ENCODE data around the gene ZNF625.
A peak's percentile ranks its signal among the peaks of the same experiment; 100 is the strongest.

ZNF625 gene

DNA sequence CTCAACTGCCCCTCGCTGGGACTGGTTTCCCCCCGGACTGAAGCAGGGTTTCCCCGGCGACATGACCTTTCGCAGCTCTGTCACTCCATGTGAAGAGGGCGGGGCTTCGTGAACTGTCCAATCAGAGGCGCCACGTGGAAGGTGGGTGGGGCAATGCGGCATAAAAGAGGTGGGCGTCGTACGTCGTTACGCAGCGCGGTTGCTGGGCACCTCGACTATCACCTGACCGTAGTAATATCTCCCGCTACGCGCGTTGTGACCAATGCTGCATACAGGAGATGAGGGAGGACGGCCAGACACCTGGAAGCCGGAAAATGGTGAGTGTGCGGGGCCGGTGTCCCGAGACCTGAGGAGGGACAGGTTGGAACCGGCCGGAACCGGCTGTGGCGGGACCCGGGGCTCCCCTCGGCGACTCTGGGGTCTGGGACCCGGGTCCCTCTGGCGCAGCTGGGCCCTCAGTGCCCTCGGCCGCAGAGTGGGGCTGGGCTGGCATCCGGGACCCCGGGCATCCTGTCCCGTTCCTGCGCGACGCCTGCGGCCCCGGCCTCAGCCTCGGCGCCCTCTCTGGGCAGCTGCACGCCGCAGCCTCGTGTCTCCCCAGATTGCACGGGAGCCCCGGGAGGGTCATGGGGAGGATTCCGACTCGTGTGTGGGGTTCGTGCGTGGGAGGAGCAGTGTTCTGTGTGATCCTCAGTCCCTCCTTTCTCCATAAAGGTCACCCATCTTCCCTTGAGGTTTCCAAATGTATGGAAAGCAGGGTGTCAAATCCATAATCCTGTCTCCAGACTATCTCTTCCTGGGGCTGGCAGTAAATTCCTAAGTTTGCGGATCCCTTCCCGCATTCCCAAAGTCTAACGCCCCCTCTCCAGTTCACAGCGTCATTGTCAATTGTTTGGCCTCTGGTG, 38.5 kb upstream of the ZNF625 start:
- DNase-seq = peak; percentile 92
- H3K18ac ChIP-seq (ENCODE audit: low read length) = no peak overlapping the region

DNA sequence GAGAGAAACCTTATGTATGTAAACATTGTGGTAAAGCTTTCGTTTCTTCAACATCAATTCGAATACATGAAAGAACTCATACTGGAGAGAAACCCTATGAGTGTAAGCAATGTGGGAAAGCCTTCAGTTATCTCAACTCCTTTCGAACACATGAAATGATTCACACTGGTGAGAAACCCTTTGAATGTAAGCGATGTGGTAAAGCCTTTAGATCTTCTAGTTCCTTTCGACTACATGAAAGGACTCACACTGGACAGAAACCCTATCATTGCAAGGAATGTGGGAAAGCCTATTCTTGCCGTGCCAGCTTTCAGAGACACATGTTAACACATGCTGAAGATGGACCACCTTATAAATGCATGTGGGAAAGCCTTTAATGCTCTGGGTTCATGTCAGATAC, 31.1 kb upstream of the ZNF625 start:
- Histone ChIP-seq H3K4me1 (ENCODE audit: control insufficient read depth, low read depth, low read length) (no peaks in the 10 kb centered on the region), H2AK5ac (ENCODE audit: low read length) (no peak overlapping the region), H3K27ac (ENCODE audit: low read depth, low read length) (no peak overlapping the region), H3K18ac (ENCODE audit: low read length) (no peak overlapping the region), H3K27me3 (ENCODE audit: insufficient read depth, low read length, poor library complexity) (no peaks in the 10 kb centered on the region), H3K79me1 (ENCODE audit: low read length) (peaks cover 2% of the 10 kb centered on the region), H3K79me2 (ENCODE audit: control insufficient read depth, insufficient read depth, low read length) (no peaks in the 10 kb centered on the region), H3K9ac (ENCODE audit: low read length) (no peak overlapping the region), H4K8ac (ENCODE audit: low read depth, low read length) (no peak overlapping the region), H3K23ac (ENCODE audit: low read length) (no peak overlapping the region), H3K4me3 (ENCODE audit: low read length) (peak overlapping the region; percentile 9), H3K36me3 (ENCODE audit: control insufficient read depth, insufficient read depth, low read length) (peaks cover 11% of the 10 kb centered on the region), H4K5ac (ENCODE audit: low read length) (no peak overlapping the region), H2BK120ac (ENCODE audit: low read depth, low read length) (no peak overlapping the region), H2BK5ac (ENCODE audit: low read length) (no peak overlapping the region), H3K56ac (ENCODE audit: low read length) (no peak overlapping the region), H3K4ac (ENCODE audit: low read depth, low read length) (no peak overlapping the region), H2BK15ac (replicated peaks; ENCODE audit: low read depth) (no peak overlapping the region), H3K4me2 (ENCODE audit: low read length) (no peak overlapping the region)
- no CpG with 5 or more reads among the region's 6 CpGs for WGBS (ENCODE audit: extremely low coverage, insufficient coverage, low lambda C conversion rate)
- peak; percentile 20 for DNase-seq

More for the DNA sequence above, 38.5 kb upstream of the ZNF625 start:
- Histone ChIP-seq H4K8ac (ENCODE audit: low read depth, low read length) (no peak overlapping the region), H2BK120ac (ENCODE audit: low read depth, low read length) (no peak overlapping the region), H3K79me2 (ENCODE audit: control insufficient read depth, insufficient read depth, low read length) (no peaks in the 10 kb centered on the region), H4K5ac (ENCODE audit: low read length) (no peak overlapping the region), H3K4me1 (ENCODE audit: control insufficient read depth, low read depth, low read length) (no peaks in the 10 kb centered on the region), H3K9ac (ENCODE audit: low read length) (peak overlapping the region; percentile 67), H3K23ac (ENCODE audit: low read length) (no peak overlapping the region), H3K4ac (ENCODE audit: low read depth, low read length) (no peak overlapping the region), H3K36me3 (ENCODE audit: control insufficient read depth, insufficient read depth, low read length) (no peaks in the 10 kb centered on the region), H3K56ac (ENCODE audit: low read length) (peak overlapping the region; percentile 73), H2BK15ac (replicated peaks; ENCODE audit: low read depth) (no peak overlapping the region), H3K4me3 (ENCODE audit: low read length) (peak overlapping the region; percentile 55), H2BK5ac (ENCODE audit: low read length) (no peak overlapping the region), H3K4me2 (ENCODE audit: low read length) (peak overlapping the region; percentile 54), H3K27me3 (ENCODE audit: insufficient read depth, low read length, poor library complexity) (no peaks in the 10 kb centered on the region), H2AK5ac (ENCODE audit: low read length) (no peak overlapping the region), H3K27ac (ENCODE audit: low read depth, low read length) (no peak overlapping the region), H3K79me1 (ENCODE audit: low read length) (no peaks in the 10 kb centered on the region)
- no CpG with 5 or more reads among the region's 62 CpGs for WGBS (ENCODE audit: extremely low coverage, insufficient coverage, low lambda C conversion rate)

DNA sequence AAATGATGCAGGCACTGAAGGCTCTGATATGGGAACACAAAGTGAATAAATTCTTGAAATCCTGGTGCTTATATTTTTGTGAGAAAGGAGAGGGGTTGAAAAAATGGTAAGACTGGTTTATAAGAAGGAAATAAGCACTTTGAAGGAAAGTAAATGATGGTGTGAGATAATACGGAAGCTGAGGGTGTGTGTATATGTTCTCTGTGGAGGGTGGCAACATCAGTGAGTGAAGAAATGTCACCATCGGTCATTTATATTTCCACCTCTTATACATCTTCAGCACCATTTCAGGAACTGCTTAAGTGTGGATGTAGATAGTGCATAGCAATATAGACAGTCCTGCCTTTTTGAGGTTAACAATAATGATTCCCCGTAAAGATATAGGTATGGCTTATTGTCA, 23.8 kb upstream of the ZNF625 start:
- DNase-seq = no peak
- no peak overlapping the region for H3K9ac ChIP-seq (ENCODE audit: low read length)
- WGBS (ENCODE audit: extremely low coverage, insufficient coverage, low lambda C conversion rate) = no CpG with 5 or more reads among the region's 3 CpGs
- no peaks in the 10 kb centered on the region for H3K79me2 ChIP-seq (ENCODE audit: control insufficient read depth, insufficient read depth, low read length)
- no peak overlapping the region for H3K4me3 ChIP-seq (ENCODE audit: low read length)
- H3K56ac ChIP-seq (ENCODE audit: low read length) = no peak overlapping the region
- H4K5ac ChIP-seq (ENCODE audit: low read length) = no peak overlapping the region
- no peak overlapping the region for H4K8ac ChIP-seq (ENCODE audit: low read depth, low read length)
- H3K27me3 ChIP-seq (ENCODE audit: insufficient read depth, low read length, poor library complexity) = no peaks in the 10 kb centered on the region
- H3K27ac ChIP-seq (ENCODE audit: low read depth, low read length) = no peak overlapping the region
- H3K36me3 ChIP-seq (ENCODE audit: control insufficient read depth, insufficient read depth, low read length) = no peaks in the 10 kb centered on the region
- no peak overlapping the region for H3K18ac ChIP-seq (ENCODE audit: low read length)
- H3K23ac ChIP-seq (ENCODE audit: low read length) = no peak overlapping the region
- H3K4me1 ChIP-seq (ENCODE audit: control insufficient read depth, low read depth, low read length) = no peaks in the 10 kb centered on the region
- H2BK5ac ChIP-seq (ENCODE audit: low read length) = no peak overlapping the region
- H3K79me1 ChIP-seq (ENCODE audit: low read length) = peaks cover 8% of the 10 kb centered on the region
- H2BK120ac ChIP-seq (ENCODE audit: low read depth, low read length) = no peak overlapping the region
- H2AK5ac ChIP-seq (ENCODE audit: low read length) = no peak overlapping the region
- H2BK15ac ChIP-seq (replicated peaks; ENCODE audit: low read depth) = no peak overlapping the region
- H3K4me2 ChIP-seq (ENCODE audit: low read length) = no peak overlapping the region
- H3K4ac ChIP-seq (ENCODE audit: low read depth, low read length) = no peak overlapping the region

DNA sequence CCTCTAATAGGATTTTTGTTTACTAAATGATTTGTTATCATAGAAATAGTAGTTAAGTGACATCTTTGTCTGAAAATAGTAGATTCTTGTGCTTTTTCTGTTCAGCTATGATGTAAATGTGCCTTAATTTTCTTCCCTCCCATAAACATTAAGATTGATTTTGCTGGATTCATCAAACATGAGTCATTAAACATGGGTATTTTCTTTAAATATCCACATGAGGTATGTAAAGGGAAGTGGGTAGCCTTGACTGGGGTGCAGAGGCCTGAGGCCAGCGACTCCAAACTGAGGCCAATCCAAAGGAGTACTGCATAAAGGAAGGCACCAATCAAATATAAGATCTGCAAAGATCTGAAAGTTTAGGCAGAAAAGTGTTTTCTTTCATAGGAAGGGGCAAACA, 10.1 kb upstream of the ZNF625 start:
- Histone ChIP-seq H3K36me3 (ENCODE audit: control insufficient read depth, insufficient read depth, low read length) (no peaks in the 10 kb centered on the region), H3K4ac (ENCODE audit: low read depth, low read length) (no peak overlapping the region)
- no CpG with 5 or more reads among the region's 1 CpG for WGBS (ENCODE audit: extremely low coverage, insufficient coverage, low lambda C conversion rate)

DNA sequence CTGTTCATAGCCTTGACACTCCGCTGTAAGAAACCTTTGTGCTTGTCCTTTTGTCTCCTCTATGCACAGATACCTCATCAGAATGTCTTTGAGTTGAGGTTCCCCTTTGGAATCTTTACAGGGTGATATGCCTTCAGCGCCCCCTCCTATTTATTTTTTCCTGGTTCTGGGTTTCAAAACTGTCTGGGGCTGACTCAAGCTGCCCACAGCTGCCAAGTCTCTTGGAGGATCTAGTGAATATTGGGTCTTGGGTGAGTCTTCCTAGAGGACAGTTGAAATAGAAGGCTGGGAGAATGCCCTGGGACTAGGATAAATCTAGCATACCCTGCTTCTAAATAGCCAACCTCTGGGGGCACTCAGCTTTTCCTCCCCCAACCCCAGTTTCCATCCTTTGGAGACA, 7.3 kb upstream of the ZNF625 start:
- Histone ChIP-seq H3K18ac (ENCODE audit: low read length) (no peak overlapping the region), H3K23ac (ENCODE audit: low read length) (no peak overlapping the region), H3K4me2 (ENCODE audit: low read length) (peak overlapping the region; percentile 73), H3K79me1 (ENCODE audit: low read length) (peaks cover 9% of the 10 kb centered on the region), H4K8ac (ENCODE audit: low read depth, low read length) (no peak overlapping the region), H2BK5ac (ENCODE audit: low read length) (no peak overlapping the region), H3K9ac (ENCODE audit: low read length) (peak overlapping the region; percentile 83), H3K4me1 (ENCODE audit: control insufficient read depth, low read depth, low read length) (no peaks in the 10 kb centered on the region), H2BK120ac (ENCODE audit: low read depth, low read length) (no peak overlapping the region), H3K79me2 (ENCODE audit: control insufficient read depth, insufficient read depth, low read length) (peaks cover 12% of the 10 kb centered on the region), H2BK15ac (replicated peaks; ENCODE audit: low read depth) (no peak overlapping the region), H3K27me3 (ENCODE audit: insufficient read depth, low read length, poor library complexity) (no peaks in the 10 kb centered on the region), H3K56ac (ENCODE audit: low read length) (peak overlapping the region; percentile 92), H4K5ac (ENCODE audit: low read length) (no peak overlapping the region), H3K4me3 (ENCODE audit: low read length) (peak overlapping the region; percentile 90), H3K4ac (ENCODE audit: low read depth, low read length) (no peak overlapping the region), H2AK5ac (ENCODE audit: low read length) (no peak overlapping the region), H3K27ac (ENCODE audit: low read depth, low read length) (no peak overlapping the region), H3K36me3 (ENCODE audit: control insufficient read depth, insufficient read depth, low read length) (no peaks in the 10 kb centered on the region)
- WGBS (ENCODE audit: extremely low coverage, insufficient coverage, low lambda C conversion rate) = no CpG with 5 or more reads among the region's 2 CpGs
- DNase-seq = no peak

More for the DNA sequence above, 10.1 kb upstream of the ZNF625 start:
- H4K8ac ChIP-seq (ENCODE audit: low read depth, low read length) = no peak overlapping the region
- no peak overlapping the region for H2BK15ac ChIP-seq (replicated peaks; ENCODE audit: low read depth)
- H3K79me2 ChIP-seq (ENCODE audit: control insufficient read depth, insufficient read depth, low read length) = peaks cover 12% of the 10 kb centered on the region
- no peak for DNase-seq
- H3K27ac ChIP-seq (ENCODE audit: low read depth, low read length) = no peak overlapping the region
- no peak overlapping the region for H3K23ac ChIP-seq (ENCODE audit: low read length)
- no peak overlapping the region for H4K5ac ChIP-seq (ENCODE audit: low read length)
- H3K9ac ChIP-seq (ENCODE audit: low read length) = no peak overlapping the region
- H2AK5ac ChIP-seq (ENCODE audit: low read length) = no peak overlapping the region
- no peak overlapping the region for H3K56ac ChIP-seq (ENCODE audit: low read length)
- H3K4me2 ChIP-seq (ENCODE audit: low read length) = no peak overlapping the region
- H2BK5ac ChIP-seq (ENCODE audit: low read length) = no peak overlapping the region
- H3K4me3 ChIP-seq (ENCODE audit: low read length) = no peak overlapping the region
- H3K27me3 ChIP-seq (ENCODE audit: insufficient read depth, low read length, poor library complexity) = no peaks in the 10 kb centered on the region
- peaks cover 13% of the 10 kb centered on the region for H3K79me1 ChIP-seq (ENCODE audit: low read length)
- no peak overlapping the region for H2BK120ac ChIP-seq (ENCODE audit: low read depth, low read length)
- no peaks in the 10 kb centered on the region for H3K4me1 ChIP-seq (ENCODE audit: control insufficient read depth, low read depth, low read length)
- no peak overlapping the region for H3K18ac ChIP-seq (ENCODE audit: low read length)
